Measurements from ENCODE around the gene MYOZ1.

Gene MYOZ1

DNA sequence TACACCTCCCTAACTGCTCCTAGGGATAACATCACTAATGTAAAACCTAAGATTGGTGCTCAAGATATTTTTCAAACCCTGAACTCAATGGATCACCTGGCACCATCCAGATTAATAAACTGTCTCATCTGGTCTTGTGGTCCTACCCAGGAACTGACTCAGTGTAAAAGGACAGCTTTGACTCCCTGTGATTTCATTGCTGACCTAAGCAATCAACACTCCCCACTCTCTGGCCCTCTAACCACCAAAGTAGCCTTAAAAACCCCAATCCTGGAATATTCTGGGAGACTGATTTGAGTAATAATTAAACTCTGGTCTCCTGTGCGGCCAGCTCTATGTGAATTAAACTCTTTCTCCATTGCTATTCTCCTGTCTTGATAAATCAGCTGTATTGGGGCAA lies 43.9 kb downstream of the MYOZ1 start:
- DNase-seq (ENCODE audit: low read depth), result no peak

- DNase-seq (ENCODE audit: low read depth), result no peak
These were observed 47.5 kb downstream of the MYOZ1 start for GRCh38 chr10:73593812-73594211.

- DNase-seq (ENCODE audit: low read depth), result no peak
These were observed 48.2 kb downstream of the MYOZ1 start for GRCh38 chr10:73593110-73593509.

DNA sequence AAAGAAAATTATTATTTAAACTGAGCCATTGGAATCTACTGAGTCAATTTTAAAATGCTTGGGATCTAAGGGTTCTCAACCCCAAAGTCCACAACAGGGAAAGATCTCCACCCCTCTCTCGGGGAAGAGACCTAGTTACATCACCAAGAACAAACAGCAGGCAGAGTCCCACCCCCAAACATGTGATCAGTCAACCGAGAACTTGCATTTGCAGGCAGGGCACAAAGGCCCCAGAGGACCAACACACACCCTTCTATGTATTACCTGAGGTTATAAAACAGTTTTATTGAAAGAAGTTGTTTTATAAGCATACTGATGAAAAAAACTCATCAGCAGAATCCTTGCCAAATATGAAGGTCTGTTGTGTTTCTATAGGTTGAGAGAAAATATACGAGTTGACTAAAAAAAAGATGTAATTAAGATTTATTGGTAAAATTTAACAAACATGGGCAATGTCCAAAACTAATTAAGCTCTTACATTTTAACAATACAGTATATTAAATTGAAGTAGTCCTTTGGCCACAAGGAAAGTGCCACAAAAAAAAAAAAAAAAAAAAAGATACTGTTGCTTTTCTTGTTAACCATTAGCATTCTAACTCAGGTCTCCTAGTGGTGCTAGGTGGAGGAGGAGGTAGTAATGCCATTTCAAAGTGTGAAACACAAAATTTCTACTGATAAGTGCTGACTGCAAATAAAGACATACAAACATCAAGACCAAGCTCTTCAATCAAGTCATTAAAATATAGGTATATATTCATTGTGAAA lies 49.2 kb downstream of the MYOZ1 start:
- DNase-seq (ENCODE audit: low read depth), result no peak

DNA sequence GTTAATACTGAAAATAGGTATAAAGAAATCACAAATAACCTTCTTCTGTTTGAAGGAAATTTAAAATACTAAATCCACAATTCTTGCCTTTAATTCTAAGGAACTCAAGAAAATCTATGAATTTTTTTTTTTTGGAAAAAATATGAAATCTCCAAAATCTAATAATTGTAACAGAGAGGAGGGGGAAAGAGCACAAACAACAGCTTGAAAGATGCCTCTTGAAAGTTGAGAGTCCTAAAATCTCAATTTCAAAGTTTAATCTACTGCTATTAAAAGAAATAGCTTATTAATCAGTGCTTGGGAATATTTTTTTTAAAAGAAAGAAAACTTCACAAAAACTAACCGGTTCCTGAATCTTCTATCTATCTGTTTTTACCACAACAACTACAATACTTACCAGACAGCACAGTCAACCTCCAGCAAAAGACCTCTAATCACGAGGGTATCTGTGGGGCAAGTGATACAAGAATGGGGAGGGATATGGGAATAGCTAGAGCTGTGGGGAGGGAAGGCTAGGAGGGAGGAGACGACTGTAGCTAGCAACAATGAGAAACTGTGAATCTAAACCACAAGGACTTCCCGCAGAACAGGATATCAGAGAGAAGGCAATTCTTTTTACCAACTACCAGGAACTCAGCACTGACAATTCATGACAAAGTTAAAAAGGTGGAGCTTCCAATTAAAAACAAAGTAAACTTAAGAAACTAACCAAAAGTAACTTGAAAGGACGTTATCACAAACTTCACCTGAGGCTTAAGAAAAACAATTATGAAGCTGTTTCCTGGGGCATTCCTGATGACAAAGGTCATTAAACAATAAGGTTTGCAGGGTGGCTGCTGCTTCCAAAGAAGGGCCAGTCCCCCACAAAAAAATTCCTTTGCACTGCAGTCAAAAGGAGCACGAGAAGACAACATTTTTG lies 50.1 kb downstream of the MYOZ1 start, which contains the start of gene USP54:
USP54 (minus strand) TSS at position 462 of the 919 bp plus-strand sequence. CDS start 15,684 bp downstream, outside the sequence.
- peak; percentile 60 for DNase-seq (ENCODE audit: low read depth)

DNA sequence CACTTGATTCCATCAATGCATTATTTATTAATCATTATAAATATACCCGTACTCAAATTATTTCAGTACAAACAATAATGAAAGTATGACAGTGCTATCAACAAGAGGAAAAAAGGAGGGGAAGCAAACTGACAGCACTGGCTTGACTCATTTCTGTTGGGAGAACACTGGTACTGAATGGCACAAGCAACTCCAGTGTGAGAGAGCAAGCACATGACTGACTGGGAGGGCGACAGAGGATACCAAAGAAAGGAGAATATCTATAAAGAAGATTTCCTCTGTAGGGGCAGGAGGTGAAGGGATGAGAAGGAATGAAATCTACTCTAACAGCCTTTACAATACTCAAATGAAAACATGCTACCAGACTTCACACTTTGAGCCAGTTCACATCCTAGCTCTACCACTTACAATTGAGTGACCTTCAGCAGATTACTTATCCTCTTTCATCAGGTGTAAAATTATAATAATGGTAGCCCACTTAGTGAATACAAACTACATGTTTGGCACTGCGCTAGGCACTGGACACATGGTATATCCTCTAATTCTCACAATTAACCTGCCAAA lies 51.6 kb downstream of the MYOZ1 start:
- no peak for DNase-seq (ENCODE audit: low read depth)

DNA sequence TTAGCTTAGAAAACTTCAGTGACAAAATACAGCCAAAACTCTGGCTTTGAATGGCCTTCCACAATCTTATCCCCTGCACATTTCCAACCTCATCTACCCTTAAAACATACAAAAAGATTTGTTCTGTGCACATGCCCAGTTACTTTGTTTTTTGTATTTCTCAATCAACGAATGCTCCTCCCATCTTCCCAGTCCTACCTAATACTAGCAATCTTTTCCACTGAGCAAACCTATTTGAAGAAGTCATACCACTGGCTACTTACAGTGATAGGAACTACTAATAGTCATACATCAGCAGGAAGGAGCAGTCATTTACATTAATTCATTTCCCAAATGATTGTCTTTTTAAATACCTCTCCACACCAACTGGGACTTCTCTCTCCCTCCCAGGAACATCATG lies 52.6 kb downstream of the MYOZ1 start:
- no peak for DNase-seq (ENCODE audit: low read depth)

GRCh38 chr10:73586583-73586984 lies 54.7 kb downstream of the MYOZ1 start:
- peak; percentile 58 for DNase-seq (ENCODE audit: low read depth)

DNA sequence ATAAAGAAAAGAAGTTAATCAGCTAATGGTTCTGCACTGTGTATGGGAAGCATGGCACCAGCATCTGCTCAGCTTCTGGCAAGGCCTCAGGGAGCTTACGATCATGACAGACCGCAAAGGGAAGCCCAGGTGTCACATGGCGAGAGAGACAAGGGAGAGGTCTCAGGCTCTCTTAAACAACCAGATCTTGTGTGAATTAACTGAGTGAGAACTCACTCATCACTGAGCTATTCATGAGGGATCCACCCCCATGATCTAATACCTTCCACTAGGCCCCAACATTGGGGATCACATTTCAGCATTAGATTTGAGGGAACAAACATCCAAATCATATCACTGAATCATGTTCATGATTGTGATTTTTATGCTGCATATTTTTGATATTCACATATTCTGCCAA lies 55.9 kb downstream of the MYOZ1 start:
- no peak for DNase-seq (ENCODE audit: low read depth)

DNA sequence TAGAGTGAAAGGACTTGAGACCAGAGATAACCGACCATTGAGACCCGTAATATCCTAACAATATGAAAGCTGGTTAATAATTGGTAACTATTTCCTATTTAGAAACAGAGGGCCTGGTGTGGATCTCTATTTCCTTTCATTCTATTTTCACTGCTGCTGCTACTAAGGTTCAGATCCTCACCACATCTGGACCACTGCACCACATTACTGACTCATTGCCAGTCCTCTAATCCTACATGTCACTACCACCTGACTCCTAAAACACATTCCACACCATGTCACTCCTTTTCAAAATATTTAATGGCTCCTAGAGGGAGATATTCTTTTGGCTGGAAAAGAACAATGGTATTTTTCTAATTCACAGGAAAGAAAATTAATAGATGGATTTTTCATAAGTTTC lies 56.5 kb downstream of the MYOZ1 start:
- no peak for DNase-seq (ENCODE audit: low read depth)

- DNase-seq (ENCODE audit: low read depth), result no peak
These were observed 59.4 kb downstream of the MYOZ1 start for GRCh38 chr10:73581918-73582317.
